Neural cell (in vitro differentiated cells): ENCODE data around the gene RNF19B. TPM values are rescaled to one million over a fixed set of nuclear protein-coding genes. Genes with fewer than 3 reads are reported as not detected.
"Not testable (repeated sequence)": the region's sequence is repeated elsewhere in the genome, so short reads cannot be mapped to it uniquely, and the experiment has no call there.

Experiments used
- H2AFZ ChIP-seq: fragments of 200-600, 300-800 bp; sonication (generic), shearing (Covaris generic); 2 replicates; pipeline ENCODE4 v1.6.0; 2014; ENCODE audit warnings: low read depth, mild to moderate bottlenecking, antibody characterized with exemption, low read length, moderate library complexity
- H3F3A ChIP-seq: fragments of 200-600 bp; shearing (Covaris generic); 2 replicates; pipeline ENCODE4 v1.6.1; 2016; ENCODE audit warnings: mild to moderate bottlenecking, moderate library complexity, mixed read lengths, antibody characterized with exemption, low read length; ENCODE audit not compliant: insufficient read depth, poor library complexity, severe bottlenecking
- H3K27ac ChIP-seq: fragments of 200-600, 300-800 bp; sonication (generic), shearing (Covaris generic); 2 replicates; pipeline ENCODE4 v1.5.1; 2014; ENCODE audit warnings: mild to moderate bottlenecking, low read length, moderate library complexity
- H3K27me3 ChIP-seq: fragments of 300-800, 200-600 bp; sonication (generic), shearing (Covaris generic); 2 replicates; pipeline ENCODE4 v1.6.0; 2014; ENCODE audit warnings: mild to moderate bottlenecking, low read depth, low read length, moderate library complexity; ENCODE audit not compliant: insufficient read depth
- H3K36me3 ChIP-seq: fragments of 300-800, 200-600 bp; sonication (generic), shearing (Covaris generic); 2 replicates; pipeline ENCODE4 v1.5.1; 2014; ENCODE audit warnings: mild to moderate bottlenecking, antibody characterized with exemption, low read length, moderate library complexity; ENCODE audit not compliant: insufficient read depth
- H3K4me2 ChIP-seq: fragments of 300-800, 200-600 bp; sonication (generic), shearing (Covaris generic); 2 replicates; pipeline ENCODE4 v1.6.0; 2014; ENCODE audit warnings: mild to moderate bottlenecking, low read length
- H3K4me3 ChIP-seq: fragments of 300-800, 200-600 bp; sonication (generic), shearing (Covaris generic); 2 replicates; pipeline ENCODE4 v1.5.1; 2014; ENCODE audit warnings: mild to moderate bottlenecking, low read length, moderate library complexity
- H3K79me2 ChIP-seq: fragments of 200-600 bp; shearing (Covaris generic); replicated peaks from 2 replicates; pipeline ENCODE4 v1.6.0; 2014; ENCODE audit warnings: mild to moderate bottlenecking, low read length, moderate library complexity; ENCODE audit not compliant: insufficient read depth
- H3K9ac ChIP-seq: fragments of 300-800, 200-600 bp; sonication (generic), shearing (Covaris generic); 2 replicates; pipeline ENCODE4 v1.6.1; 2016; ENCODE audit warnings: mild to moderate bottlenecking, low read length, mixed read lengths
- H3K9me2 ChIP-seq: fragments of 200-600 bp; shearing (Covaris generic); 2 replicates; pipeline ENCODE4 v1.6.1; 2016; ENCODE audit warnings: mild to moderate bottlenecking, low read length, mixed read lengths; ENCODE audit not compliant: insufficient read depth
- H3K9me3 ChIP-seq: fragments of 200-600, 300-800 bp; sonication (generic), shearing (Covaris generic); 2 replicates; pipeline ENCODE4 v1.6.1; 2016; ENCODE audit warnings: mild to moderate bottlenecking, mixed run types, low read length, moderate library complexity, mixed read lengths
- H4K20me1 ChIP-seq: fragments of 200-600 bp; shearing (Covaris generic); 2 replicates; pipeline ENCODE4 v1.6.1; 2016; ENCODE audit warnings: mild to moderate bottlenecking, mixed run types; ENCODE audit not compliant: insufficient read depth
- CTCF ChIP-seq: fragments of 450-650 bp; IDR thresholded peaks from 2 replicates; pipeline ENCODE4 v1.5.1; 2014; ENCODE audit warnings: antibody characterized with exemption, mild to moderate bottlenecking, moderate library complexity; ENCODE audit not compliant: poor library complexity, severe bottlenecking
- EP300 ChIP-seq: fragments of 450-650 bp; conservative IDR thresholded peaks from 2 replicates; pipeline ENCODE4 v1.6.1; 2014; ENCODE audit warnings: antibody characterized with exemption, mild to moderate bottlenecking, moderate library complexity; ENCODE audit not compliant: poor library complexity, severe bottlenecking
- EZH2 ChIP-seq: fragments of 200-600, 300-800 bp; shearing (Covaris generic), sonication (generic); IDR thresholded peaks from 2 replicates; pipeline ENCODE4 v1.6.1; 2014; ENCODE audit warnings: antibody characterized with exemption, low read length, borderline replicate concordance, mild to moderate bottlenecking; ENCODE audit not compliant: insufficient read depth, poor library complexity, severe bottlenecking
- MXI1 ChIP-seq: fragments of 450-650 bp; conservative IDR thresholded peaks from 2 replicates; pipeline ENCODE4 v1.6.1; 2014; ENCODE audit warnings: antibody characterized with exemption, mild to moderate bottlenecking; ENCODE audit not compliant: poor library complexity, severe bottlenecking
- POLR2AphosphoS5 ChIP-seq: IDR thresholded peaks from 2 replicates; pipeline ENCODE4 v1.6.1; 2012
- RAD21 ChIP-seq: fragments of 450-650 bp; conservative IDR thresholded peaks from 2 replicates; pipeline ENCODE4 v1.6.1; 2014; ENCODE audit warnings: antibody characterized with exemption, mild to moderate bottlenecking, moderate library complexity
- REST ChIP-seq: IDR thresholded peaks from 2 replicates; pipeline ENCODE4 v1.6.1; 2012; ENCODE audit warnings: borderline replicate concordance
- SMC3 ChIP-seq: fragments of 450-650 bp; conservative IDR thresholded peaks from 2 replicates; pipeline ENCODE4 v1.6.1; 2014; ENCODE audit warnings: antibody characterized with exemption, mild to moderate bottlenecking, moderate library complexity; ENCODE audit not compliant: poor library complexity
- TAF1 ChIP-seq: IDR thresholded peaks from 2 replicates; pipeline ENCODE4 v1.6.1; 2012; ENCODE audit warnings: low read depth
- polyA plus RNA-seq: library from polyadenylated mRNA; depleted of rRNA; stranded (reverse); fragments of >200 nt; gene quantifications from 2 replicates; pipeline ENCODE4 v1.2.3, GENCODE V29; 2014

The RNF19B gene
- polyA plus RNA-seq, 1 donor from 2014 or later: 22.1 TPM

- Histone ChIP-seq H3K9ac (no peak overlapping the region), H3K9me2 (no peaks in the 10 kb centered on the region), H3K4me3 (no peak overlapping the region), H3K79me2 (no peaks in the 10 kb centered on the region), H3K9me3 (no peaks in the 10 kb centered on the region), H3K27me3 (no peaks in the 10 kb centered on the region), H3F3A (no peaks in the 10 kb centered on the region), H2AFZ (no peak overlapping the region), H3K4me2 (no peak overlapping the region), H4K20me1 (no peaks in the 10 kb centered on the region), H3K36me3 (no peaks in the 10 kb centered on the region), H3K27ac (no peak overlapping the region)
- TF ChIP-seq RAD21 (no peak), SMC3 (no peak)
Observed at GRCh38 chr1:32978854-32979253, 14.2 kb upstream of the RNF19B start.

- no peak overlapping the region for H3K4me3 ChIP-seq
- no peak overlapping the region for H3K4me2 ChIP-seq
- no peak overlapping the region for H3K27ac ChIP-seq
- no peaks in the 10 kb centered on the region for H3K9me2 ChIP-seq
- no peak overlapping the region for H2AFZ ChIP-seq
- no peak for TF ChIP-seq REST
- no peak for TF ChIP-seq CTCF
- no peak for TF ChIP-seq EZH2
- TF ChIP-seq TAF1: no peak
- no peak for TF ChIP-seq EP300
- TF ChIP-seq MXI1: no peak
- no peak for TF ChIP-seq RAD21
- TF ChIP-seq SMC3: no peak
- TF ChIP-seq POLR2AphosphoS5: no peak
- H4K20me1 ChIP-seq: no peaks in the 10 kb centered on the region
- H3K79me2 ChIP-seq: no peaks in the 10 kb centered on the region
- H3F3A ChIP-seq: no peaks in the 10 kb centered on the region
- no peaks in the 10 kb centered on the region for H3K9me3 ChIP-seq
- no peaks in the 10 kb centered on the region for H3K27me3 ChIP-seq
- H3K36me3 ChIP-seq: no peaks in the 10 kb centered on the region
- no peak overlapping the region for H3K9ac ChIP-seq
Observed at GRCh38 chr1:32977546-32978087, 13.0 kb upstream of the RNF19B start.

- not testable (repeated sequence) for H3K9me3 ChIP-seq, H3K9me2 ChIP-seq, H3K4me2 ChIP-seq, H3K79me2 ChIP-seq, H4K20me1 ChIP-seq, H3K9ac ChIP-seq, H3K36me3 ChIP-seq, H3F3A ChIP-seq, H3K4me3 ChIP-seq, H3K27ac ChIP-seq, H3K27me3 ChIP-seq, H2AFZ ChIP-seq
Observed at GRCh38 chr1:32975055-32975454, 10.4 kb upstream of the RNF19B start.

- not testable (repeated sequence) for H4K20me1 ChIP-seq, H3F3A ChIP-seq, H3K27me3 ChIP-seq, H3K79me2 ChIP-seq, H3K9me2 ChIP-seq, H3K4me2 ChIP-seq, H2AFZ ChIP-seq, H3K9ac ChIP-seq, H3K36me3 ChIP-seq, H3K9me3 ChIP-seq
- Histone ChIP-seq H3K4me3 (peak overlapping the region; percentile 70), H3K27ac (peak overlapping the region; percentile 78)
Observed at GRCh38 chr1:32973458-32973857, 8.8 kb upstream of the RNF19B start.
